Activated CD8-positive, alpha-beta memory T cell treated with anti-CD3 and anti-CD28 coated beads, Interleukin-2, amount 10 ng/mL, durations not matched to agents 7 days and 5 days (primary cell): ENCODE results near the gene BIN2. TPM values are rescaled to one million over a fixed set of nuclear protein-coding genes. Genes with fewer than 3 reads are reported as not detected.
"Not testable (repeated sequence)": the region's sequence is repeated elsewhere in the genome, so short reads cannot be mapped to it uniquely, and the experiment has no call there.

Experiments
- ATAC-seq: fragments of 150-1000 bp; cut with Tn5 transposase; one replicate; pipeline ENCODE4 v1.10.0; 2021; ENCODE audit warnings: moderate library complexity
- CTCF ChIA-PET: fragments of 350-600 bp; sonication (Branson Sonifier 250); formaldehyde crosslinking; loops from one replicate; lab custom pipeline; 2021; ENCODE audit warnings: antibody characterized with exemption; lab: Charles Lee
- DNase-seq: peaks from one replicate; pipeline ENCODE4 v3.0.0-alpha.2; 2020
- H3K27ac Mint-ChIP-seq: one replicate; pipeline ENCODE4 v1.8.0; 2021; ENCODE audit warnings: mild to moderate bottlenecking, mixed read lengths
- H3K27me3 Mint-ChIP-seq: one replicate; pipeline ENCODE4 v1.8.0; 2021; ENCODE audit warnings: mixed read lengths
- H3K36me3 Mint-ChIP-seq: one replicate; pipeline ENCODE4 v1.8.0; 2021; ENCODE audit warnings: mild to moderate bottlenecking, mixed read lengths
- H3K4me1 Mint-ChIP-seq: one replicate; pipeline ENCODE4 v1.8.0; 2021; ENCODE audit warnings: mixed read lengths
- H3K4me3 Mint-ChIP-seq: one replicate; pipeline ENCODE4 v1.8.0; 2021; ENCODE audit warnings: mild to moderate bottlenecking, moderate library complexity, mixed read lengths
- H3K9me3 Mint-ChIP-seq: one replicate; pipeline ENCODE4 v1.8.0; 2022; ENCODE audit warnings: low read depth, mixed read lengths
- total RNA-seq, 2 experiments: library from RNA; stranded (reverse); gene quantifications; one replicate each; pipeline ENCODE4 v1.2.3, GENCODE V29; 2021

BIN2 gene
- total RNA-seq, 2 experiments from 2014 or later, result 109 to 147 TPM

- H3K27ac Mint-ChIP-seq, result peak overlapping the region; percentile 48
- peak; percentile 91 for ATAC-seq
- no peaks in the 10 kb centered on the region for H3K27me3 Mint-ChIP-seq
- H3K36me3 Mint-ChIP-seq, result no peaks in the 10 kb centered on the region
- H3K4me1 Mint-ChIP-seq, result peaks cover 7% of the 10 kb centered on the region
- no peaks in the 10 kb centered on the region for H3K9me3 Mint-ChIP-seq
- CTCF ChIA-PET, result interaction anchor here (0.6 to 4.2 kb wide), 61 partner anchors 10 to 1302 kb away, joined by 3 to 81 read pairs (median 5); partner anchors contain the start of genes ATF1, BIN2, CSRNP2 and DAZAP2
- DNase-seq, result peak; percentile 83
- no peak overlapping the region for H3K4me3 Mint-ChIP-seq
Measured at GRCh38 chr12:51341251-51342007, 17.5 kb upstream of the BIN2 start.

GRCh38 chr12:51339750-51340149 is 15.8 kb upstream of the BIN2 start:
- DNase-seq (no peak), ATAC-seq (no peak)
- no peak overlapping the region for H3K27ac Mint-ChIP-seq
- peaks cover 7% of the 10 kb centered on the region for H3K4me1 Mint-ChIP-seq
- H3K9me3 Mint-ChIP-seq, result no peaks in the 10 kb centered on the region
- no peak overlapping the region for H3K4me3 Mint-ChIP-seq
- CTCF ChIA-PET, result interaction anchor here (1.0 to 4.2 kb wide), 6 partner anchors 11 to 250 kb away, joined by 3 to 81 read pairs (median 8); partner anchors contain the start of gene SMAGP
- no peaks in the 10 kb centered on the region for H3K27me3 Mint-ChIP-seq
- H3K36me3 Mint-ChIP-seq, result no peaks in the 10 kb centered on the region

- not testable (repeated sequence) for H3K27me3 Mint-ChIP-seq
Measured at GRCh38 chr12:51337336-51337735, 13.4 kb upstream of the BIN2 start.

GRCh38 chr12:51335931-51336330 is 12.0 kb upstream of the BIN2 start:
- no peaks in the 10 kb centered on the region for H3K27me3 Mint-ChIP-seq
- CTCF ChIA-PET, result interaction anchor here (0.8 to 1.4 kb wide), 4 partner anchors 9 to 65 kb away, joined by 3 to 6 read pairs (median 4); partner anchors contain the start of gene SMAGP
- no peak overlapping the region for H3K27ac Mint-ChIP-seq
- ATAC-seq (no peak), DNase-seq (no peak)
- H3K9me3 Mint-ChIP-seq, result no peaks in the 10 kb centered on the region
- peaks cover 4% of the 10 kb centered on the region for H3K4me1 Mint-ChIP-seq
- H3K36me3 Mint-ChIP-seq, result no peaks in the 10 kb centered on the region
- no peak overlapping the region for H3K4me3 Mint-ChIP-seq

More at GRCh38 chr12:51337336-51337735, 13.4 kb upstream of the BIN2 start:
- H3K36me3 Mint-ChIP-seq, H3K4me3 Mint-ChIP-seq, H3K4me1 Mint-ChIP-seq, DNase-seq, ATAC-seq, H3K9me3 Mint-ChIP-seq, H3K27ac Mint-ChIP-seq: not testable (repeated sequence)
- CTCF ChIA-PET, result interaction anchor here (1.1 to 1.5 kb wide), 2 partner anchors 14 to 68 kb away, joined by 3 to 4 read pairs; no protein-coding TSS in a partner anchor

- DNase-seq, result no peak
- Mint-ChIP-seq H3K36me3 (peaks cover 1% of the 10 kb centered on the region), H3K4me1 (peaks cover 12% of the 10 kb centered on the region), H3K4me3 (no peak overlapping the region), H3K27ac (no peak overlapping the region), H3K27me3 (no peaks in the 10 kb centered on the region), H3K9me3 (no peaks in the 10 kb centered on the region)
- CTCF ChIA-PET, result interaction anchor here (1.4 kb wide), 1 partner anchor 64 kb away, joined by 6 read pairs; the partner anchor contains the start of gene SMAGP
- ATAC-seq, result no peak
Measured at GRCh38 chr12:51334764-51335163, 10.8 kb upstream of the BIN2 start.

- Mint-ChIP-seq H3K27me3 (no peaks in the 10 kb centered on the region), H3K36me3 (peaks cover 2% of the 10 kb centered on the region), H3K4me3 (no peak overlapping the region), H3K9me3 (no peaks in the 10 kb centered on the region), H3K4me1 (peaks cover 23% of the 10 kb centered on the region), H3K27ac (no peak overlapping the region)
- ATAC-seq, result no peak
- no peak for DNase-seq
- CTCF ChIA-PET, result interaction anchor here (1.1 to 4.4 kb wide), 3 partner anchors 8 to 31 kb away, joined by 3 to 49 read pairs (median 3); no protein-coding TSS in a partner anchor
Measured at GRCh38 chr12:51333536-51333935, 9.6 kb upstream of the BIN2 start.

GRCh38 chr12:51330186-51330585 is 6.2 kb upstream of the BIN2 start:
- CTCF ChIA-PET, result interaction anchor here (0.7 to 4.4 kb wide), 4 partner anchors 10 to 1049 kb away, joined by 3 to 49 read pairs (median 3); no protein-coding TSS in a partner anchor
- peaks cover 49% of the 10 kb centered on the region for H3K4me1 Mint-ChIP-seq
- peak overlapping the region; percentile 72 for H3K27ac Mint-ChIP-seq

GRCh38 chr12:51329742-51330141 is 5.8 kb upstream of the BIN2 start:
- DNase-seq, result no peak
- Mint-ChIP-seq H3K36me3 (peaks cover 6% of the 10 kb centered on the region), H3K4me3 (peak overlapping the region; percentile 32), H3K27ac (peak overlapping the region; percentile 72), H3K4me1 (peaks cover 53% of the 10 kb centered on the region), H3K27me3 (no peaks in the 10 kb centered on the region), H3K9me3 (no peaks in the 10 kb centered on the region)
- no peak for ATAC-seq
- CTCF ChIA-PET, result interaction anchor here (1.0 to 4.4 kb wide), 3 partner anchors 9 to 40 kb away, joined by 3 to 49 read pairs (median 3); no protein-coding TSS in a partner anchor

More at GRCh38 chr12:51330186-51330585, 6.2 kb upstream of the BIN2 start:
- DNase-seq (no peak), ATAC-seq (no peak)
- no peaks in the 10 kb centered on the region for H3K27me3 Mint-ChIP-seq
- H3K9me3 Mint-ChIP-seq, result no peaks in the 10 kb centered on the region
- peaks cover 6% of the 10 kb centered on the region for H3K36me3 Mint-ChIP-seq
- H3K4me3 Mint-ChIP-seq, result peak overlapping the region; percentile 32

- H3K4me1 Mint-ChIP-seq, result peaks cover 58% of the 10 kb centered on the region
- H3K36me3 Mint-ChIP-seq, result peaks cover 7% of the 10 kb centered on the region
- CTCF ChIA-PET, result interaction anchor here (3.0 kb wide), 1 partner anchor 13 kb away, joined by 22 read pairs; no protein-coding TSS in a partner anchor
- peak overlapping the region; percentile 43 for H3K27ac Mint-ChIP-seq
- ATAC-seq (no peak), DNase-seq (no peak)
- H3K4me3 Mint-ChIP-seq, result no peak overlapping the region
- H3K27me3 Mint-ChIP-seq, result no peaks in the 10 kb centered on the region
- H3K9me3 Mint-ChIP-seq, result no peaks in the 10 kb centered on the region
Measured at GRCh38 chr12:51328587-51328986, 4.6 kb upstream of the BIN2 start.

GRCh38 chr12:51326698-51327439 is 2.9 kb upstream of the BIN2 start:
- H3K9me3 Mint-ChIP-seq, result no peaks in the 10 kb centered on the region
- ATAC-seq, result peak; percentile 8
- peak overlapping the region; percentile 96 for H3K27ac Mint-ChIP-seq
- peak overlapping the region; percentile 29 for H3K4me3 Mint-ChIP-seq
- CTCF ChIA-PET, result interaction anchor here (0.6 to 3.0 kb wide), 7 partner anchors 9 to 108 kb away, joined by 3 to 22 read pairs (median 3); partner anchors contain the start of gene POU6F1
- H3K27me3 Mint-ChIP-seq, result no peaks in the 10 kb centered on the region
- peaks cover 65% of the 10 kb centered on the region for H3K4me1 Mint-ChIP-seq
- peaks cover 23% of the 10 kb centered on the region for H3K36me3 Mint-ChIP-seq
- DNase-seq, result no peak

GRCh38 chr12:51324953-51325352 is 979 bp upstream of the BIN2 start:
- Mint-ChIP-seq H3K27me3 (no peaks in the 10 kb centered on the region), H3K27ac (peak overlapping the region; percentile 79), H3K9me3 (no peaks in the 10 kb centered on the region), H3K36me3 (peaks cover 37% of the 10 kb centered on the region), H3K4me1 (peaks cover 75% of the 10 kb centered on the region), H3K4me3 (peak overlapping the region; percentile 21)
- CTCF ChIA-PET, result interaction anchor here (1.2 to 1.7 kb wide), 2 partner anchors 17 to 72 kb away, joined by 3 to 12 read pairs; no protein-coding TSS in a partner anchor
- DNase-seq (no peak), ATAC-seq (no peak)

GRCh38 chr12:51323317-51323960 is 535 bp downstream of the BIN2 start:
- ATAC-seq (peak; percentile 45), DNase-seq (peak; percentile 80)
- Mint-ChIP-seq H3K27ac (peak overlapping the region; percentile 99), H3K9me3 (no peaks in the 10 kb centered on the region), H3K4me1 (peaks cover 76% of the 10 kb centered on the region), H3K36me3 (peaks cover 40% of the 10 kb centered on the region), H3K4me3 (peak overlapping the region; percentile 95), H3K27me3 (no peaks in the 10 kb centered on the region)
- CTCF ChIA-PET, result interaction anchor here (1.1 to 5.9 kb wide), 4 partner anchors 9 to 53 kb away, joined by 3 to 44 read pairs (median 8); partner anchors contain the start of gene SMAGP
